MG63 (cell line): ENCODE data around the gene PROSER1. TPM values are rescaled to one million over a fixed set of nuclear protein-coding genes. Genes with fewer than 3 reads are reported as not detected.
"Not testable (repeated sequence)": the region's sequence is repeated elsewhere in the genome, so short reads cannot be mapped to it uniquely, and the experiment has no call there.

ENCODE experiments used
- DNase-seq: peaks from one replicate; pipeline ENCODE4 v3.0.0-alpha.2; 2020
- H3K27me3 ChIP-seq: fragments of 250-450 bp; sonication (Bioruptor Pico); 2 replicates; pipeline ENCODE4 v1.5.1; 2020; ENCODE audit warnings: mild to moderate bottlenecking, moderate library complexity
- H3K36me3 ChIP-seq: fragments of 250-450 bp; sonication (Bioruptor Pico); 2 replicates; pipeline ENCODE4 v1.5.1; 2020; ENCODE audit warnings: mild to moderate bottlenecking, moderate library complexity
- H3K4me3 ChIP-seq: fragments of 250-450 bp; sonication (Bioruptor Pico); 2 replicates; pipeline ENCODE4 v1.5.1; 2020; ENCODE audit warnings: mild to moderate bottlenecking, moderate library complexity
- H3K9me3 ChIP-seq: fragments of 250-450 bp; sonication (Bioruptor Pico); 2 replicates; pipeline ENCODE4 v1.5.1; 2020; ENCODE audit warnings: mild to moderate bottlenecking, moderate library complexity
- total RNA-seq: library from RNA; depleted of rRNA; stranded (reverse); fragments of >200 nt; shearing (Covaris generic); gene quantifications from 2 replicates; pipeline ENCODE4 v1.2.3, GENCODE V29; 2014; ENCODE audit warnings: low replicate concordance

The PROSER1 gene
- total RNA-seq, 1 experiment from 2014 or later, result 7.2 TPM

DNA sequence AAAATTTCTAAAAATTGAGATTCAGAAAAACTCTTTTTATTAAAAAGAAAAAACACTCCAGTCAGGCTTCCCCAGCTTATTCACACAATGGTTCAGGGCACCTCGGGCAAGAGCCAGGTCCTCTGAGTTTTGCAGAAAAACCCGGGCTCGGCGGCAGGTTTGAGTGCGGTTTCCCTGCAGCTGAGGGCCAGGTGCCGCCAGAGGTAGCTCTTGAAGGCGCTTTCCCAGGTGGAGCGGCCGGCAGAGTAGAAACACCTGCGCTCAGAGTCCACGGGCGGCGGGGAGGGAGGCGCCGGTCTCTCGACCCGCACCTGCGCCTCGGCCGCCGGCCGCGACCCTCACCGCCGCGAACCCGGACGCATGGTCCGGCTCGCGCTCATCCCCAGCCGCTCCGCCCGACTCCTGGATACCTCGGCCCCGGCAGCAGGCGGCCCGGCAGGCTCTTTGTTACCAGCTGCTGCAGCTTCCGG lies 444 bp downstream of the PROSER1 start:
- Histone ChIP-seq H3K27me3 (no peaks in the 10 kb centered on the region), H3K4me3 (peak overlapping the region; percentile 82), H3K36me3 (no peaks in the 10 kb centered on the region; the same call in 1 of the 2 replicates), H3K9me3 (no peaks in the 10 kb centered on the region)
- no peak for DNase-seq

DNA sequence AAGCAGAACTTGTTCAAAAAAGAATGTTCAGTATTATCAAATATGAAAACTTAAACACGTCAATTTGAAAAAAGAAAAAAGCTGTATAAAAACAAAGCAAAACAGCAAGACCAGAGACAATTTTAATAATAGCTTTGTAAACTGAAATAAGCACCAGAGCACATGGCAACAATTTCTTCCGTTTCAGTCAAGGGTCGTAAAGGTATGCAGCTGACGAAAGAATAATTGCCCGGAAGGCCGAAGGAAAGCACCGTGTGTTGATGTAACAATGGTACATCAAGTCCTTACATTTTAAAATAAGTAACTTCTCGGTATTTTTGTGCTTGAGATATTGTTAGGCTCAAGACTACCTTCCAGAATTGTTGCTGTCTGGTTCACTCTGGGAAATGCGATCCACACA lies 1.7 kb downstream of the PROSER1 start:
- DNase-seq, result no peak
- no peaks in the 10 kb centered on the region for H3K27me3 ChIP-seq
- peak overlapping the region; percentile 82 for H3K4me3 ChIP-seq
- peaks cover 7% of the 10 kb centered on the region; the same call in 1 of the 2 replicates for H3K36me3 ChIP-seq
- no peaks in the 10 kb centered on the region for H3K9me3 ChIP-seq

DNA sequence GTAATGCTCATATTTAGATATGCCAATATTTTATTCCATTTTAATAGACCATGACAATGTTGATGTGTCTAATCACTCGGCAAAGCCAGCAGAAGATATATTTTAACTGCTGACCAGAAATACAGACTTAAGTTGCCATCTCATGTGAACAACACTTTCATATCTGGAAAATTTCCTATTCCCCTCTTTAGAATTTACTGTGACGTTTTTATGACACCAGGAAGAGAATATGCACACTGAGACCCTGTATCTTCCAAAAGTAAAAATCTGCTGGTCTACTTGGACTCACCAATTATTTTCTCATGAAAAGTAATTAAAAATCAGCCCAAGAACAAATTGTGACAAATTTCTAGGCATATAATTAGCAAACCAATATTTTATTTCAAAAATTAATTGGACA lies 2.1 kb downstream of the PROSER1 start:
- Histone ChIP-seq H3K36me3 (peaks cover 9% of the 10 kb centered on the region; the same call in 1 of the 2 replicates), H3K4me3 (peak overlapping the region; percentile 82), H3K9me3 (no peaks in the 10 kb centered on the region), H3K27me3 (no peaks in the 10 kb centered on the region)
- DNase-seq, result no peak

DNA sequence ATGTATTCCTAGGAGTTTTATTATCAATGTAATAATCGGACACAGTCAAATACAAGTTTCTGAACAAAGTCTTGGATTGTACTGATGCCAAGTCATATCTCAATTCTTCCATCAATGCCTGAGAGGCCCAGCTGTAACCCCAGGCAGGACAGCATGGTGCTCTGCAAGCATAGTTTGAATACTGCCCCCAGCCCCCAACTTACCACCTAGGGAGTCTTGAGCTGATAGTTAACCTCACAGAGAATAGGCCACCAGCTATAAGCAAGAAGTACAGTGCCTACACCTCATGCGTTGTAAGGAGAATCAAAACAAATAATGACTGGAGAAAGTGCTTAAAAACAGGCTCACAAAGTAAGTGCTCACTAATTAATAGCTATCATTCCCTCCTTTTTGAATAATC lies 2.7 kb downstream of the PROSER1 start:
- Histone ChIP-seq H3K4me3 (peak overlapping the region; percentile 82), H3K27me3 (no peaks in the 10 kb centered on the region)
- DNase-seq, result no peak

DNA sequence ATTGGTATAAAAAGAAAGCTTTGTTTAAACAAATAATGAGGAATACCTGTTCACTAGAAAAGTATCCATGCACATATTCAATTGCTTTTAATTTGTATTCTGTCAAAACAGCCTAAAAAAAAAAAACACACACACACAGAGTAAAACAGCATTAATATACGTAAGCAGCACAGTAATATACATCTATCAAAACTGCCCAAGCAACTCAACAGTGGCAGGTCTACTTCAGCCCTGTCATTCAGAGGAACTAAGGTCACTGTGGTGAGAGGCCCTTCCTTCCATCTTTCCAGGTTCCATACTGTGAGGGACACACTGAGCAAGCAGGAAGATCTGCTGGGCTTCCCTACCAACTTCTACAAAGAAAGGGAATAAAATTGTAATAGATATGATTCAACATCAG lies 3.8 kb downstream of the PROSER1 start:
- Histone ChIP-seq H3K27me3 (no peaks in the 10 kb centered on the region), H3K4me3 (no peak overlapping the region), H3K36me3 (peaks cover 9% of the 10 kb centered on the region; the same call in 1 of the 2 replicates), H3K9me3 (no peaks in the 10 kb centered on the region)
- DNase-seq, result no peak

More for the DNA sequence above, 2.7 kb downstream of the PROSER1 start:
- Histone ChIP-seq H3K9me3 (no peaks in the 10 kb centered on the region), H3K36me3 (peaks cover 9% of the 10 kb centered on the region; the same call in 1 of the 2 replicates)

DNA sequence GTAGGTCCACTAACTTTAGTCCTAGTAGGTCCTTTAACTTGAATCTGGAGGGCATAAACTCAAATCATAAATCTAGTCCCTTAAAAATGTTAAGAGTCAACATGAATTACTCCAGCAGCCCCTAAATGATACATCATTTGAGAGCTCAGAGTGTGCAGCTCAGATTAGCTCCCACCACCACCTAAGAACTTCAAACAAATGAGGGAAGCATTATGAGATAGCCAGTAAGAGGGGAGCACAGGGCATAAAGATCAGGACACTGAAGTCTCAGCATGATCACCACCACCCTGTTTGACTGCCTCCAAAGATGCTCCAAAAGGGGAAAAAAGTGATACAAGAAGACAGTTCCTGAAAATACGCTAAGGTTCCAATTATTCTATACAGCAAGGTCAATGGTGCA lies 5.7 kb downstream of the PROSER1 start:
- Histone ChIP-seq H3K36me3 (peaks cover 19% of the 10 kb centered on the region), H3K9me3 (no peaks in the 10 kb centered on the region), H3K27me3 (no peaks in the 10 kb centered on the region), H3K4me3 (no peak overlapping the region)
- no peak for DNase-seq

DNA sequence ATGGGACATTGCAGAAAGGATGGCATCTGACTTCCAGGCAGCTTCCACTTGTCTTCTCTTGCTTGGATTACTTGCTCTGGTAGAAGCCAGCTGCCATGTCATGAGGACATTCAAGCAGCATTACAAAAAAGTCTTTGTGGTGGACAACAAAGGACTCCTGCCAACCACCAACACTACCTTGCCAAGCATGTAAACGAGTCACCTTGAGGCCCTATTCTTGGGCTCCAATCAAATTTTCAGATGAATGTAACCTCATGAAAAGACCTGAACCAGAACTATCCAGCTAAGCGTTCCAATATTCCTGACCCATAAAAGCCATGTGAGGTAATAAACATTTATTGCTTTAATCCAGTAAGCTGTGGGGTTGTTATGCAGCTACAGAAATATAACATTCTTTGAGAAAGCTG lies 12.5 kb downstream of the PROSER1 start:
- Histone ChIP-seq H3K36me3 (peaks cover 48% of the 10 kb centered on the region), H3K9me3 (no peaks in the 10 kb centered on the region), H3K27me3 (no peaks in the 10 kb centered on the region), H3K4me3 (no peak overlapping the region)
- no peak for DNase-seq

DNA sequence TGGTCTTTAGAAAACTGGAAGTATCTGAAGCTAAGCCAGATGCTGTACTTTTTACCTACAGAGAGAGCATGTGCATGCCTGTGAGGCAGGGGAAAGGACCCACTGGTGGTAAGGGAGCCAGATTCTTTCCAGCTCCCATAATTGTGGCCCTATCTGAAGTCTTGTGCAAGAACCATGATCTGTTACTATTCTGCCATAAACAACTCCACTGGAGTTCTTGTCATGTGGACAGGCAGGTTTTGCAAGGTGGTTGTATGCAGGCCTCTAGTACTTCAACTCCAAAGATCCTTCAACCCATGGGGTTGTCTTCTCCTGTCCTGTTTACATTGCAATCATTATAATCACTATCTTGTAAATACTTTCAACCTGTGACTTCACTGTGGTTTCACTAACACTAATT lies 14.1 kb downstream of the PROSER1 start:
- no peak for DNase-seq
- H3K4me3 ChIP-seq, result no peak overlapping the region
- peaks cover 48% of the 10 kb centered on the region for H3K36me3 ChIP-seq
- no peaks in the 10 kb centered on the region for H3K9me3 ChIP-seq
- no peaks in the 10 kb centered on the region for H3K27me3 ChIP-seq

DNA sequence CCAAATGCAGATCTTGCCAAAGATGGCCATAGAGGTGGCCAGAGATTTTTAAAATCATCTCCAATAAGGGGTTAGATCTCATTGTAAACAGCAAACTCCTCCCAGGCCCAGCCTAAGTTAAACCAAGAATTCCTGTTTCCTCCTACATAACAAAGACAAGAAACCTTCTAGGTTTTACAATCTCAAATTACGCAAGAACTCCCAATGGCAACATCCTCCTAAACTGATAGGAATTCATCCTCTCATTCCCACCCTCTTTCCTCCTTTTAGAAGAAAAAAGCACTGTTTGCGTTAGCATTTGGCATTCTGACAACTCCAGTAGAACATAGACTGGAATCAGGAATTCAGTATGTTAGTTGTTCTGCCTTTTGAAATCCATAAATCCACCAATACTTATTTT lies 14.6 kb downstream of the PROSER1 start:
- no peaks in the 10 kb centered on the region for H3K27me3 ChIP-seq
- no peaks in the 10 kb centered on the region for H3K9me3 ChIP-seq
- H3K4me3 ChIP-seq, result no peak overlapping the region
- DNase-seq, result no peak
- peaks cover 44% of the 10 kb centered on the region for H3K36me3 ChIP-seq

DNA sequence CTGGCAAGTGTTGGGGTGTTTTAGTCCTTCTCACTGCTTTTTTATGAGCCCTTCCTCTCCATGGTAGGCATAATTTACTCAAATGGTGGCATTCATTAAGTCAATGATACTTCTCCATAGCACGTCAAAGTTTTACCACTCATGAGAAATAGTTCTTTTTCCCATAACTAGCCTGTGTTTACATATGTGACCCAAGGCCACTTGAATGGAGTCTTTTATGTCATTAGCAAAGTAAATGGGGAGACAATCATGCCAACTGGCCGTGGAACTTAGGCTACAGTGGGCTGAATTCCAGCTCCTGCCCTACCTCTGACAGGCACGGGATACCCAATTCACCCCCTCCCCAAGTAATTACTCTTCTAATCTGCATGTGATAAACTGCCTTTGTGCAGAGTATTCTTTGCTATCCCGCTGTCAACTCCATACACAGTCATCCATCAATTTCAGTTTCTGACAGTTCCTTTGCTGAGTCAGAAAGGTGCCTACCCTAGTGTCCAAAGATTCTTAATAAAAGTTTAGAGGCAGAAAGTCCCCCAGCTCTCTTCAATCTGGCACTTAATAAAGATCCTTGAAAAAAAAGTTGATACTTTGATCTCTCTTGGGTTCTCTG lies 16.9 kb downstream of the PROSER1 start:
- H3K4me3 ChIP-seq, result no peak overlapping the region
- no peaks in the 10 kb centered on the region for H3K27me3 ChIP-seq
- DNase-seq, result no peak
- no peaks in the 10 kb centered on the region for H3K9me3 ChIP-seq
- peaks cover 43% of the 10 kb centered on the region for H3K36me3 ChIP-seq

DNA sequence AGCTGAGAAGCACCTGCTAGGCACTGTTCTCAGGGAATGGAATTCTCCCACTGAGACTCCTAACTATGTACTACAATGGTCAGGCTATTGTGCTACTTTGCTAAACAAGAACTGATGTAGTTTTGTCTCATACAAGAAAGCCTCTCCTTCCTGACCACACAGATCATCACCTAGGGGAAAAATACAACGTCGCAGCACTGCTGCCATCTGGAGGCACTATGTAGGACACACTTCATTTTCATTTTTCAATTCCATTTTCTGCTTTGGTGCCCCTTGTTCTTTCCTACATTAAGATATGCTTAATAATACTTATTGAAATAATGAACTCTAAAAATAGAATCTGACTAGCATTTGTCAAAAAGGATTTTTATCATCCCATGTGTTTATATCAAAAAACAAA lies 21.1 kb downstream of the PROSER1 start:
- Histone ChIP-seq H3K36me3 (peaks cover 45% of the 10 kb centered on the region), H3K4me3 (no peak overlapping the region), H3K27me3 (no peaks in the 10 kb centered on the region), H3K9me3 (no peaks in the 10 kb centered on the region)
- DNase-seq, result no peak

DNA sequence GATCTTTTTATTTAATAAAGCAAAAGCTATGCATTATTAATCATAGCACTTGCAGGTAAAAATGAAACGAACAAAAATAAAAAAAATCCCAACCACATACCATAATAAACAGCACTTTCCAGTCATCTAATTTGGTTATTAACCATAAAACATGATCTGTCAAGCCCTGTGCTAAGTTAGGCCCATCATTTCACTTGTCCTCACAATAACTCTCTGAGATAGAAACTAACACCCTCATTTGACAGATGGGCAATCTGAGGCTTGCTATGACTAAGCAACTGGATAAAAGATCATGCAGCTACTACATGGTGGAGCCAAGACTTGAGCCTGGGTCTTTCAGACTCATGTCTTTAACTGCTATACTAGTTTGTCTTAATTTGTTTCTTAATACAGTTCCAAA lies 21.8 kb downstream of the PROSER1 start:
- H3K4me3 ChIP-seq, result no peak overlapping the region
- H3K36me3 ChIP-seq, result peaks cover 50% of the 10 kb centered on the region
- no peaks in the 10 kb centered on the region for H3K9me3 ChIP-seq
- H3K27me3 ChIP-seq, result no peaks in the 10 kb centered on the region
- DNase-seq, result no peak

DNA sequence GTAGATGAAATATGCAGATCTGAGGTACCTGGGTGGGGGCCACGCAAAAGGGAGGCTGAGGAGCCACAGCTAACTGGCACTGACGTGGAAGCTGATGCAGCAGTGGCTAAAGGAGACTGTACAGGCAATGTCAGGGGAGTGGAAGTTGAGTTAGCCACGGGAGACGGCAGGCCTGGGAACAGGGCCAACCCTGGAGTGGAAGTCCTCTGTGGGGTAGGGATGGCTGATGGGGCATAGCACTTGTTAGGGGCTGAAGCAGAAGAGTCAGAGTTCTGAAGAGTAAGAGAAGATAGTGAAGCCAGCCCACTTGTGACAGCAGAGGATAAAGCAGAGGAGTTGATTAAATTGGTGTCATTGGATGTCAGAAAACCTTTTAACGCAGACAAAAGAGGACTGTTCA lies 24.4 kb downstream of the PROSER1 start:
- DNase-seq, result no peak
- Histone ChIP-seq H3K36me3 (peaks cover 52% of the 10 kb centered on the region), H3K4me3 (no peak overlapping the region), H3K27me3 (no peaks in the 10 kb centered on the region), H3K9me3 (no peaks in the 10 kb centered on the region)

DNA sequence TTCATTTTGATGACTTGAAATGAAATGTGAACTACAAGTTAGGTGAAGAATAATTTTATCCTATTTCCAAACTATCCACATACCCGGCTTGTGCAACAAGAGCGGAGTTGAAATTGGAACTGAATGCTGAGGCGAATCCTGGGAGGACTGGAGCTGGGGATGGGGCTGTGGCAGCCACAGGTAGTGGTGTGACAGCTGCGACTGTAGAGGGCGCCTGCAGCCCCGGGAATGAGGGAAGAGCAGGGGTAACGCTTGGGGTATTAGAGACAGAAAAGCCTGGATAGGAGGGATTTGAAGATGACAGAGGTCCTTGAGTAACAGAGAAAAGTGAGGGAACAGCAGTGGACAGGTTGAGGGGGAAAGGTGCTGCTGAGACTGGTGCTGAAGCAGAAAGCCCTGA lies 25.3 kb downstream of the PROSER1 start:
- Histone ChIP-seq H3K36me3 (peaks cover 52% of the 10 kb centered on the region), H3K9me3 (no peaks in the 10 kb centered on the region), H3K4me3 (no peak overlapping the region), H3K27me3 (no peaks in the 10 kb centered on the region)
- DNase-seq, result no peak

DNA sequence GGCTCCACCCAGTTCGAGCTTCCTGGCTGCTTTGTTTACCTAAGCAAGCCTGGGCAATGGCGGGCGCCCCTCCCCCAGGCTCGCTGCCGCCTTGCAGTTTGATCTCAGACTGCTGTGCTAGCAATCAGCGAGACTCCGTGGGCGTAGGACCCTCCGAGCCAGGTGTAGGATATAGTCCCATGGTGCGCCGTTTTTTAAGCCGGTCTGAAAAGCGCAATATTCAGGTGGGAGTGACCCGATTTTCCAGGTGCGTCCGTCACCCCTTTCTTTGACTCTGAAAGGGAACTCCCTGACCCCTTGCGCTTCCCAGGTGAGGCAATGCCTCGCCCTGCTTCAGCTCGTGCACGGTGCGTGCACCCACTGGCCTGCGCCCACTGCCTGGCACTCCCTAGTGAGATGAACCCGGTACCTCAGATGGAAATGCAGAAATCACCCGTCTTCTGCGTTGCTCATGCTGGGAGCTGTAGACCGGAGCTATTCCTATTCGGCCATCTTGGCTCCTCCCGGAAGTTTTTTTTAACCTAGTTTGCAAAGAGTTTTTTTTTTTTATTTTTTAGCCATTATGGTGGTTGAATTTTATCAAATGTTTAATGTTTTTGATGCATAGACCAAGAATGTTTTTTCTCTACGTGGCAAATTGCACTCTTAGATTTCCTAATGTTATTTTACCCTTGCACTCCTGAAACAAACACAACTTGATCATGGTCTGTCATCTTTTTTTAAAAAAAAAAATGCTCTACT lies 31.3 kb downstream of the PROSER1 start:
- H3K27me3 ChIP-seq, H3K4me3 ChIP-seq, H3K9me3 ChIP-seq, DNase-seq: not testable (repeated sequence)
- H3K36me3 ChIP-seq, result peaks cover 12% of the 10 kb centered on the region

DNA sequence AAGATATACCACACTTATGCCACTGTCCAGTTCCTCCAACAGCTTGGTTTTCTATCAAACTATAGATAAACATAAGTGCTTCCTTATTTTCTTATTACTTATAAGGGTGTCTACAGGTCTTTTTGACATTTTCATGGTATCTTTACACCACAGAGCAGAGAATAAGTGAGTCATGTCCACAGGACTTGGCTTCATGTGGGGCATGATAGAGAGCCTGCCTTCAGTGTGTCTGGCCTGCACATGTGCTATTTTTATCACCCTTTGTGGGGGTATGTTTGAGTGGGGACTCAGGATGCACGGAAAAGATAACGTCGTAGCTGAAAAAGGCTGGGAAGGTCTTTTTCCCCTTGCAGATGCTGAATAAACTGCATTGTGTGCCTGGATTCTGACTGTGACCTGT lies 39.1 kb downstream of the PROSER1 start:
- DNase-seq, result no peak
- no peak overlapping the region for H3K4me3 ChIP-seq

DNA sequence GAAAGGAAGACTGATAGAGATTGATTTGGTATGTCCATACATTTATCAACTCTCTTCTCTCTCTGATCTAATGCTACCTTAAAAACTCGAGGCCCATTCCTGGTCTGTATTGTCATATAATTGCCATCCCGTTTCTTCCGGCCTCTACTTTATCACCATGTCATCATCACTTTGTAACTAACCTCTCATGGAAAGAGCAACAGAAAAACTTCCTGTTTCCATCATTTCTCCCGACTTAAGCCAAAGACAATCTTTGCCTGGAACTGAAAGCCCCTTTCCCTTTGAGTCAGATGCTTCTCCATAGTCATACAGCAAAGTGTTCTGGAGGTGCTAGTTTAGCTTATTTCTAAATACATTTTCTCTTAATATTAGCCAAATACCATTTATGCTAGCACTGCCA lies 44.5 kb downstream of the PROSER1 start:
- Histone ChIP-seq H3K4me3 (no peak overlapping the region), H3K9me3 (no peaks in the 10 kb centered on the region), H3K27me3 (no peaks in the 10 kb centered on the region), H3K36me3 (no peaks in the 10 kb centered on the region)
- DNase-seq, result no peak

More for the DNA sequence above, 39.1 kb downstream of the PROSER1 start:
- Histone ChIP-seq H3K9me3 (no peaks in the 10 kb centered on the region), H3K27me3 (no peaks in the 10 kb centered on the region), H3K36me3 (no peaks in the 10 kb centered on the region)

DNA sequence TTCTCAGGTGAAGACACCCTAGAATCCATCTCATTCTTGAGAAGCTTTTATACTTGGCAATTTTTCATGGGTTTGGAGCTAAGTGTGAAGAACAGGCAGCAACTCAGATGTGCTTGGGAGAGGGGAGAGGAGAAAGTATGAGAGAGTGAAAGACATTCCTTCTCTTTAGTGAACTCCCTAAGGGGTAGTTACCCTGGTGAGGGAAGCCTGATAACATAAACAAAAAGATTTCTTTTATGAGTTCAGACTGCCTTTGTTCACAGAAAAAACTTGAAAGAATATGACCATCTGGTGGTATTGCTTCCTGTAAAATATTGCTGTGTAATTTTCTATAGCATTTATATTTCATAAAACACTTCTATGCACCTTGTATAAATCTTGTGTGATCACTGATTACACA lies 47.2 kb downstream of the PROSER1 start, which contains the start of gene STOML3:
TSS of gene STOML3 (minus strand) at position 139 of the 400 bp plus-strand sequence. CDS start at position 29, 110 bp downstream.
- H3K27me3 ChIP-seq, result no peaks in the 10 kb centered on the region
- no peaks in the 10 kb centered on the region for H3K36me3 ChIP-seq
- no peaks in the 10 kb centered on the region for H3K9me3 ChIP-seq
- no peak within 1 kb of the TSS for H3K4me3 ChIP-seq
- no peak for DNase-seq
